ENCODE data around the gene KCNJ10. TPM values are rescaled to one million over a fixed set of nuclear protein-coding genes. Genes with fewer than 3 reads are reported as not detected.
A peak's percentile ranks its signal among the peaks of the same experiment; 100 is the strongest.
"Not testable (repeated sequence)": the region's sequence is repeated elsewhere in the genome, so short reads cannot be mapped to it uniquely, and the experiment has no call there.

Gene KCNJ10
- total RNA-seq, 1 donor from 2014 or later: not detected

GRCh38 chr1:160050182-160050581 is 19.8 kb downstream of the KCNJ10 start:
- H3K27me3 Mint-ChIP-seq: peaks cover 41% of the 10 kb centered on the region
- DNase-seq; intact Hi-C loops (cut with micrococcal nuclease); H3K27ac Mint-ChIP-seq; H3K4me3 Mint-ChIP-seq; H3K36me3 Mint-ChIP-seq (ENCODE audit: low read depth); H3K9me3 Mint-ChIP-seq: not testable (repeated sequence)
- peaks cover 13% of the 10 kb centered on the region for H3K4me1 Mint-ChIP-seq

- H3K36me3 Mint-ChIP-seq (ENCODE audit: low read depth): no peaks in the 10 kb centered on the region
- H3K9me3 Mint-ChIP-seq: no peaks in the 10 kb centered on the region
- intact Hi-C loops (cut with micrococcal nuclease): no loop called here
- peaks cover 43% of the 10 kb centered on the region for H3K27me3 Mint-ChIP-seq
- no peak for DNase-seq
- no peak overlapping the region for H3K4me3 Mint-ChIP-seq
- H3K4me1 Mint-ChIP-seq: peaks cover 13% of the 10 kb centered on the region
- no peak overlapping the region for H3K27ac Mint-ChIP-seq
Measured at GRCh38 chr1:160049101-160049500, 20.9 kb downstream of the KCNJ10 start.

- DNase-seq: no peak
- Mint-ChIP-seq H3K27ac (no peak overlapping the region), H3K27me3 (peaks cover 39% of the 10 kb centered on the region), H3K4me3 (no peak overlapping the region), H3K9me3 (no peaks in the 10 kb centered on the region), H3K36me3 (ENCODE audit: low read depth) (no peaks in the 10 kb centered on the region), H3K4me1 (peaks cover 13% of the 10 kb centered on the region)
- intact Hi-C loops (cut with micrococcal nuclease): no loop called here
Measured at GRCh38 chr1:160048335-160048734, 21.6 kb downstream of the KCNJ10 start.

GRCh38 chr1:160047111-160047991 is 22.6 kb downstream of the KCNJ10 start:
- H3K36me3 Mint-ChIP-seq (ENCODE audit: low read depth): no peaks in the 10 kb centered on the region
- DNase-seq: no peak
- H3K4me1 Mint-ChIP-seq: peaks cover 13% of the 10 kb centered on the region
- no peaks in the 10 kb centered on the region for H3K9me3 Mint-ChIP-seq
- peak overlapping the region; percentile 73 for H3K4me3 Mint-ChIP-seq
- intact Hi-C loops (cut with micrococcal nuclease): no loop called here
- H3K27me3 Mint-ChIP-seq: peaks cover 34% of the 10 kb centered on the region
- peak overlapping the region; percentile 64 for H3K27ac Mint-ChIP-seq

DNA sequence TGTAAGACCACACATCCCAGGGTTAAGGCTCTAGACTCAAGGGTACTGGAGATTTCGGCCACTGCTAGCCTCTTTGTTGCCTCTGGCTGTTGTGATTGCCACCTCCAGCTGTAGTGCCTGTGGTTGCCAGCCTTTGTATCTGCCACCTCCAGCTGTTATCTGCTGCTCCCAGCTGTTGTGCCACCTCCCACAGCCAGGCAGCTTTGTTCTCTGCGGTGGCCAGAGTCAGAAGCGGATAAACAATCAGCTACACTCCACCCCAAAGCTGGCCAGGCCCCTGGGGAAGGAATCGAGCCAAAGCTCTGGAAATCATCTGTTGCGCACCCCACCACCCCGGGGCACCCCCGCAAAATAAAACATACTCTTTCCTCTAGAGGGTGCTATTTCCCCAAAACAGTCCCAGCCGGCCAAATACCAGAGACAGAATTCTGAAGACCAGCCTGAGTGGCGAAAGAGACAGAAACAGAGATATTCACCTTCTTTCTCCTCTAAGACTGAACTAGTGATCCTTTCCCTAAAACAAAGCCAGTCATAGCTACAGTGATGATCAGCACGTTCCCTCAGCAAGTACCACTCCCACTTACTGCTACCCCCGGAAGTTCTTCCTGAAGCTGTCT is 23.4 kb downstream of the KCNJ10 start:
- intact Hi-C loops (cut with micrococcal nuclease): loop anchor here (1.0 kb wide), 1 partner anchor 38 kb away; no protein-coding TSS in a partner anchor
- Mint-ChIP-seq H3K4me1 (peaks cover 13% of the 10 kb centered on the region), H3K4me3 (peak overlapping the region; percentile 73), H3K27me3 (peaks cover 28% of the 10 kb centered on the region), H3K9me3 (no peaks in the 10 kb centered on the region), H3K27ac (peak overlapping the region; percentile 64), H3K36me3 (ENCODE audit: low read depth) (no peaks in the 10 kb centered on the region)
- peak; percentile 84 for DNase-seq

GRCh38 chr1:160045653-160046052 is 24.3 kb downstream of the KCNJ10 start:
- no peak for DNase-seq
- Mint-ChIP-seq H3K27ac (no peak overlapping the region), H3K9me3 (no peaks in the 10 kb centered on the region), H3K4me3 (no peak overlapping the region), H3K36me3 (ENCODE audit: low read depth) (no peaks in the 10 kb centered on the region), H3K4me1 (peaks cover 13% of the 10 kb centered on the region), H3K27me3 (peaks cover 23% of the 10 kb centered on the region)
- intact Hi-C loops (cut with micrococcal nuclease): loop anchor here (1.0 kb wide), 1 partner anchor 39 kb away; no protein-coding TSS in a partner anchor

DNA sequence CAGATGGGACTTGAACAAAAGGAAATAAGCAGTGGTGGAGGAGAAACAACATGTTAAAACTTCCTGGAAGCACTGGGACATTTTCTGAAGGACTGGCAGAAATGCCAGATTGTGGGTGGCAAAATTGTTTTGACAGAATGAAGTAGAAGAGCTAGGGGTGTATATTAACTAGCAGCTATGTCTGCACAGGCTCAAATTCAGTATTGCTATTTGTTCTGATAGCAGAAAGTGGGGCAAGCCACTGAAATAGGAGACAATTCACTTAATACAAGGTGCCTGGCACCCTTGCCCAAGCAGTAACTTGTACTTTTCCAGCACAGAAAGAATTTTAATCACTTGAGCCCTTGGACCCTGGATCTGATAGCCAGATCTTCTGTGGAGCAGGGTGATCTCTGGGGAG is 26.4 kb downstream of the KCNJ10 start:
- Mint-ChIP-seq H3K27ac (no peak overlapping the region), H3K36me3 (ENCODE audit: low read depth) (no peaks in the 10 kb centered on the region), H3K4me3 (no peak overlapping the region), H3K9me3 (no peaks in the 10 kb centered on the region), H3K27me3 (peaks cover 13% of the 10 kb centered on the region), H3K4me1 (peaks cover 13% of the 10 kb centered on the region)
- intact Hi-C loops (cut with micrococcal nuclease): no loop called here
- DNase-seq: no peak

GRCh38 chr1:160040476-160040875 is 29.5 kb downstream of the KCNJ10 start:
- no peaks in the 10 kb centered on the region for H3K9me3 Mint-ChIP-seq
- no peak overlapping the region for H3K27ac Mint-ChIP-seq
- intact Hi-C loops (cut with micrococcal nuclease): no loop called here
- H3K4me3 Mint-ChIP-seq: no peak overlapping the region
- DNase-seq: no peak
- peaks cover 8% of the 10 kb centered on the region for H3K27me3 Mint-ChIP-seq
- H3K36me3 Mint-ChIP-seq (ENCODE audit: low read depth): no peaks in the 10 kb centered on the region
- no peaks in the 10 kb centered on the region for H3K4me1 Mint-ChIP-seq

GRCh38 chr1:160032165-160032820 is 37.7 kb downstream of the KCNJ10 start:
- peak overlapping the region; percentile 85 for H3K27ac Mint-ChIP-seq
- DNase-seq: peak; percentile 63
- peak overlapping the region; percentile 92 for H3K4me3 Mint-ChIP-seq
- peaks cover 15% of the 10 kb centered on the region for H3K27me3 Mint-ChIP-seq
- peaks cover 32% of the 10 kb centered on the region for H3K4me1 Mint-ChIP-seq
- intact Hi-C loops (cut with micrococcal nuclease): loop anchor here (5.0 kb wide), 2 partner anchors 50 to 175 kb away; partner anchors contain the start of genes KCNJ9 and PEA15
- peaks cover 5% of the 10 kb centered on the region for H3K36me3 Mint-ChIP-seq (ENCODE audit: low read depth)
- no peaks in the 10 kb centered on the region for H3K9me3 Mint-ChIP-seq

DNA sequence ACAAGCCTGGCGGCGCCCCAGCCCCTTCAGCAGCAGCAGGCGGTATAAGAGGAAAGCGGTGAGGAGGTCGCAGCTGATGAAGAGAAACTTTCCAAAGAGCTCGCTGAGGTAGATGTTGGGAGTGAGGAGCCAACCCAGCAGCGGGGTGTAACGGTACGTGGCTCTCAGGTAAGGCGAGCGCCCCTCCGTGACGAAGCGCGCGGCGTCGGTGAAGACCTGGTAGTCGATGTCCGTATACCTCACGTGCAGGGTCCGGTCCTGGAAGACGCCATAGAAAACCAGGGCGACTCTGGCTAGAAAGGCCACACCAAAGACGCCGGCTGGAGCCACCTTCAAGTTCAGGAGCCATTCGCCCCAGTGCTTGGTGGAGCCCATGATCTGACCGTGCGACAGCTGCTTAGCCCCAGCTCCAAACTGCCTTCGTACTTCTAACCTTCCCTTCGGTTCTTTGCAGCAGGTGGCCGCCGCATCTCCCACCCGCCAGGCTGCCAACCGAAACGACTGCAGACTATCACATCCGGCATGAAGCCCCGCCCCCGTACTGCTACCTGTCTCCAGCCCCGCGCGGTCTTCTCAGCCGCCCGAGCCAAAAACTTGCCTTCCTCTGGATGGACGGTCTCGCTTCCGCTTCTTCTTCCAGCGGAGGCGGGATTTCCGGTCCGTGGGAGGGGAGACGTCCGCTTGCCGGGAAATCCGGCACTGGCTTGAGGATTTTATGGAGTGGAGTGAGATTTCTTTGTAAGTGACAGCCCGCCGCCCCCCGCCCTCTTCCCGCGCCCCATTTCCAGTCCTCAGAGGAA is 38.4 kb downstream of the KCNJ10 start, which contains the start of gene PIGM:
TSS of gene PIGM (minus strand) at position 626 of the 800 bp plus-strand sequence. CDS start at position 375, 251 bp downstream.
- Mint-ChIP-seq H3K27ac (peak within 1 kb of the TSS; percentile 85), H3K36me3 (ENCODE audit: low read depth) (peaks cover 8% of the 10 kb centered on the region), H3K27me3 (peaks cover 15% of the 10 kb centered on the region), H3K9me3 (no peaks in the 10 kb centered on the region), H3K4me1 (peaks cover 32% of the 10 kb centered on the region), H3K4me3 (peak within 1 kb of the TSS; percentile 92)
- DNase-seq: peak; percentile 98
- intact Hi-C loops (cut with micrococcal nuclease): loop anchor here (1.0 to 5.0 kb wide), 5 partner anchors 51 to 251 kb away; partner anchors contain the start of genes DUSP23, IGSF8, KCNJ9 and PEA15

DNA sequence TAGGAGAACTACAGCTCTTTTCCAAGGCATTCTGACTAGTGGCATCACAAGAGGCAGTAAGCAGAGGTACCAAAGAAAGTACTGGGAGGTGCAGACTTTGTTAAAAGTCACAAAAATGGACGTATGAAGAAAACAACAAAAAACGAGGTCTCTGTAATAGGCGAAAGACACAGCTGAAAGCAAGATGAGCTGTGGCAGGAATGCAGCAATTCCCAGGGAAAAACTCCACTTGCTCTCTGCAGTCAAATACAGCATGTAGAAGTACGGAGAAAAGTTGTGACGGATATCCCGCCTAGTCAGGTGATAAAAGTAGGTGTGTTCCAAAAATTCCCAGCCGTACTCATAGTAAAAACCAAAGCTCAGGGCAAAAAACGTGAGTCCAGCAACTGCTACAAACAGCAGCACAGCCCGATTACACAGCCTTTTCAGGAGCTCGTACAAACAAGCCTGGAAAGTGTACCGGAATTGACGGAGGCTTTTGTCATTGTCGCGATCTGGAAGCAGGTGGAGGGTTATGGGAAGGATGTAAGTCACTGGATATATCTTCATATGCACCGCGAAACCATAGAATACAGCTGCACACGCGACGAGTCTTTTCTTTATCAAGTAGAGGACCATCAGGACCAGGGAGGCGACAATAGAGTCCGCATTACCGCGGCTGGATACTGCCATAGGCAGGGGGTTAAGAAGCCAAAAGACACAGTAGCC is 39.1 kb downstream of the KCNJ10 start:
- H3K9me3 Mint-ChIP-seq: no peaks in the 10 kb centered on the region
- H3K27me3 Mint-ChIP-seq: peaks cover 15% of the 10 kb centered on the region
- no peak for DNase-seq
- H3K27ac Mint-ChIP-seq: peak overlapping the region; percentile 81
- H3K36me3 Mint-ChIP-seq (ENCODE audit: low read depth): peaks cover 8% of the 10 kb centered on the region
- H3K4me1 Mint-ChIP-seq: peaks cover 32% of the 10 kb centered on the region
- intact Hi-C loops (cut with micrococcal nuclease): loop anchor here (1.0 to 5.0 kb wide), 5 partner anchors 51 to 251 kb away; partner anchors contain the start of genes DUSP23, IGSF8, KCNJ9 and PEA15
- peak overlapping the region; percentile 92 for H3K4me3 Mint-ChIP-seq

GRCh38 chr1:160028426-160028825 is 41.5 kb downstream of the KCNJ10 start:
- H3K27me3 Mint-ChIP-seq: peaks cover 8% of the 10 kb centered on the region
- no peak for DNase-seq
- peaks cover 8% of the 10 kb centered on the region for H3K36me3 Mint-ChIP-seq (ENCODE audit: low read depth)
- intact Hi-C loops (cut with micrococcal nuclease): no loop called here
- H3K27ac Mint-ChIP-seq: no peak overlapping the region
- no peak overlapping the region for H3K4me3 Mint-ChIP-seq
- peaks cover 28% of the 10 kb centered on the region for H3K4me1 Mint-ChIP-seq
- no peaks in the 10 kb centered on the region for H3K9me3 Mint-ChIP-seq

Data from activated CD4-positive, alpha-beta T cell treated with anti-CD3 and anti-CD28 coated beads, Interleukin-2, amount 10 ng/mL, durations not matched to agents 24 days and 14 days (primary cell).